Activated T-cell treated with anti-CD3 and anti-CD28 coated beads, Interleukin-2, amount 50 U/mL, for 24 hours (primary cell): Measurements from ENCODE around the gene TAS2R10.

ENCODE experiments used
- DNase-seq: peaks from one replicate; pipeline ENCODE4 v3.0.0-alpha.2; 2020
- H3K27ac Mint-ChIP-seq: 2 replicates; pipeline ENCODE4 v1.8.0; 2020; ENCODE audit warnings: mild to moderate bottlenecking, mixed read lengths
- H3K27me3 Mint-ChIP-seq: 2 replicates; pipeline ENCODE4 v1.8.0; 2020; ENCODE audit warnings: mixed read lengths
- H3K36me3 Mint-ChIP-seq: 2 replicates; pipeline ENCODE4 v1.8.0; 2020; ENCODE audit warnings: low read depth, mixed read lengths
- H3K4me1 Mint-ChIP-seq: 2 replicates; pipeline ENCODE4 v1.8.0; 2020; ENCODE audit warnings: low read depth, mixed read lengths
- H3K4me3 Mint-ChIP-seq: 2 replicates; pipeline ENCODE4 v1.8.0; 2020; ENCODE audit warnings: mild to moderate bottlenecking, moderate library complexity, mixed read lengths
- H3K9me3 Mint-ChIP-seq: 2 replicates; pipeline ENCODE4 v1.8.0; 2020; ENCODE audit warnings: mixed read lengths

Gene TAS2R10, protein sequence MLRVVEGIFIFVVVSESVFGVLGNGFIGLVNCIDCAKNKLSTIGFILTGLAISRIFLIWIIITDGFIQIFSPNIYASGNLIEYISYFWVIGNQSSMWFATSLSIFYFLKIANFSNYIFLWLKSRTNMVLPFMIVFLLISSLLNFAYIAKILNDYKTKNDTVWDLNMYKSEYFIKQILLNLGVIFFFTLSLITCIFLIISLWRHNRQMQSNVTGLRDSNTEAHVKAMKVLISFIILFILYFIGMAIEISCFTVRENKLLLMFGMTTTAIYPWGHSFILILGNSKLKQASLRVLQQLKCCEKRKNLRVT

DNA sequence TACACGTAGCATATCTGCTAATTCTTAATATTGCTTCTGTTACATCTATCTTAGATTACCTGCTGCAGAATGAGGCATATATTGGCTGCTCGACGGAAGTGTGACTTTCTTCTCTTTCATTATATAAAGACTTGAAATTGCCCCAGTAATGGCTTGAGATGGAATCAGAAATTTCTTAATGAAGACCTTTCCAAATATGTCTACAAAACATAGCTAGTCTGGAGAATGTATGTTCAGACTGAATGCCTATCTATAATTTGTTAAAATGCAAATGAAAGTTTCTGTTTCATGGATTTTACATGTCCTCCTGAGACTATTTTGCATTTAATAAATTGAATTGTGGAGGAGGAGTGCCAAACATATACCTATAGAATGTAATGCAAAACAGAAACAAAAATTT, at the start of gene TAS2R10:
TAS2R10 (minus strand) TSS at position 101 of the 400 bp plus-strand sequence; CDS start at position 12, 89 bp downstream.
- DNase-seq = no peak
- H3K4me3 Mint-ChIP-seq = no peak within 1 kb of the TSS
- H3K36me3 Mint-ChIP-seq = no peaks in the 10 kb centered on the region
- H3K4me1 Mint-ChIP-seq = no peaks in the 10 kb centered on the region
- no peak within 1 kb of the TSS for H3K27ac Mint-ChIP-seq
- H3K9me3 Mint-ChIP-seq = no peaks in the 10 kb centered on the region
- no peaks in the 10 kb centered on the region for H3K27me3 Mint-ChIP-seq

DNA sequence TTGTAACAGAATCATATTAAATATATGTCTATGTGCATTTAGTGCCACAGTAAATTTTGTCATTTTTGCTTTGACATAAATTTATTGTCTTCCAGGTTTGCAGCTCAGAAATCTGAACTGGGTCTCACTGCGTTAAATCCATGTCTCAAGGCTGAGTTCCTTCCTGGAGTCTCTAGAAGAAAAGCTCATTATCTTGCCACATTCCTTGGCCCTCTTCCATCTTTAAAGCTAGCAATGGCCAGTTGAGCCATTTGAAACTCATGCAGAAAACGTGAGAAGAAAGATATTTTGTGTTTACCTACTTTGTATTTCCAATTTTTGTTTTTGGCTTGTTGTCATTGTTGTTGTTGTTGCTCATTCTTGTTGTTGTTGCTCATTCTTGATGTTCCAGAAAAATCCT, 47.2 kb upstream of the TAS2R10 start:
- H3K36me3 Mint-ChIP-seq = peaks cover 32% of the 10 kb centered on the region
- no peaks in the 10 kb centered on the region for H3K4me1 Mint-ChIP-seq
- no peak overlapping the region for H3K4me3 Mint-ChIP-seq
- H3K27me3 Mint-ChIP-seq = no peaks in the 10 kb centered on the region
- no peak for DNase-seq
- no peak overlapping the region for H3K27ac Mint-ChIP-seq
- H3K9me3 Mint-ChIP-seq = peaks cover 19% of the 10 kb centered on the region

DNA sequence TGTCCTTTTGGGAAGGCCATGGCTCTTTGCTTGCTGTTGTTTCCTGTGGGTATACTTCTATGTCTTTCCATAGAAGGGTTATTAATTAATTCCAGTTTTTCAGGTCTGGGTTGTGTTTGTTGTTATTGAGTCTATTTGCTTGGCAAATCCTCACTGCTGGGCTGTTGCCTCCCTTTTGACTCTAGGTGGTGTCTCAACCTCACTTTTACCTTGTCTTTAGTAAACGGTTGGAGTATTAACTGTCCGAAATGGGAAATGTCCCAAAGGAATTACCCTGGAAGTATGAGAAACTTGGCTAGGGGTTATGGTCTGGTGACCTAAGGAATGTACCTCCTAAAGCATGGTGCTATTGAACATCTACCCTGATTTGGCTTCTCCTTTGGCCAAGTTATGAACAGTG, 41.2 kb upstream of the TAS2R10 start:
- DNase-seq = no peak
- no peaks in the 10 kb centered on the region for H3K4me1 Mint-ChIP-seq
- H3K27me3 Mint-ChIP-seq = no peaks in the 10 kb centered on the region
- H3K9me3 Mint-ChIP-seq = peaks cover 24% of the 10 kb centered on the region
- H3K4me3 Mint-ChIP-seq = no peak overlapping the region
- H3K36me3 Mint-ChIP-seq = peaks cover 50% of the 10 kb centered on the region
- H3K27ac Mint-ChIP-seq = no peak overlapping the region

GRCh38 chr12:10863512-10864218, 37.5 kb upstream of the TAS2R10 start:
- Mint-ChIP-seq H3K27me3 (no peaks in the 10 kb centered on the region), H3K4me3 (no peak overlapping the region), H3K9me3 (peaks cover 50% of the 10 kb centered on the region), H3K27ac (no peak overlapping the region), H3K4me1 (no peaks in the 10 kb centered on the region), H3K36me3 (peaks cover 77% of the 10 kb centered on the region)
- no peak for DNase-seq

DNA sequence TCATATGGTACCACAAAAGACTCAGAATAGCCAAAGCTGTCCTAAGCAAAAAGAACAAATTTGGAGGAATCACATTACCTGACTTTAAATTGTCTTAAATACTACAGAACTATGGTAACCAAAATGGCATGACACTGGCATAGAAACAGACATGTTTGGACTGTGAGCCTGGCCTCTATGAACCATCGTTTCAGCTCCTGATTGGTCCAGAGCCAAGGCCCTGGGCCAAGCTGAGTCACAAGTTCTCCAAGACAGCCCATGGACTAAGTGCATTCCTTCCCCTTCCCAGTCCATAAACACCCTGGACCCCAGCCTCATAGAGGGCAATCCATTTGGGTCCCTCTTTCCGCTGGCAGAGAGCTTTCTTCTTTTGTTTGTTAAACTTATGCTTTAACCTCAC, 35.2 kb upstream of the TAS2R10 start:
- peaks cover 72% of the 10 kb centered on the region for H3K9me3 Mint-ChIP-seq

GRCh38 chr12:10855807-10856206, 29.6 kb upstream of the TAS2R10 start:
- Mint-ChIP-seq H3K27ac (no peak overlapping the region), H3K4me1 (peaks cover 33% of the 10 kb centered on the region), H3K27me3 (no peaks in the 10 kb centered on the region), H3K9me3 (peaks cover 46% of the 10 kb centered on the region), H3K4me3 (no peak overlapping the region), H3K36me3 (peaks cover 62% of the 10 kb centered on the region)
- DNase-seq = no peak

More for the DNA sequence above, 35.2 kb upstream of the TAS2R10 start:
- Mint-ChIP-seq H3K36me3 (peaks cover 83% of the 10 kb centered on the region), H3K4me3 (no peak overlapping the region), H3K27me3 (no peaks in the 10 kb centered on the region), H3K4me1 (no peaks in the 10 kb centered on the region), H3K27ac (no peak overlapping the region)
- DNase-seq = no peak

- no peak overlapping the region for H3K4me3 Mint-ChIP-seq
- peaks cover 46% of the 10 kb centered on the region for H3K36me3 Mint-ChIP-seq
- H3K4me1 Mint-ChIP-seq = peaks cover 48% of the 10 kb centered on the region
- H3K27me3 Mint-ChIP-seq = no peaks in the 10 kb centered on the region
- H3K27ac Mint-ChIP-seq = no peak overlapping the region
- DNase-seq = no peak
- peaks cover 30% of the 10 kb centered on the region for H3K9me3 Mint-ChIP-seq
Observed at GRCh38 chr12:10853776-10854175, 27.6 kb upstream of the TAS2R10 start.

- H3K27ac Mint-ChIP-seq = no peak overlapping the region
- H3K4me1 Mint-ChIP-seq = peaks cover 48% of the 10 kb centered on the region
- H3K27me3 Mint-ChIP-seq = no peaks in the 10 kb centered on the region
- H3K4me3 Mint-ChIP-seq = no peak overlapping the region
- peaks cover 6% of the 10 kb centered on the region for H3K9me3 Mint-ChIP-seq
- H3K36me3 Mint-ChIP-seq = peaks cover 43% of the 10 kb centered on the region
- DNase-seq = no peak
Observed at GRCh38 chr12:10851243-10851858, 25.2 kb upstream of the TAS2R10 start.

DNA sequence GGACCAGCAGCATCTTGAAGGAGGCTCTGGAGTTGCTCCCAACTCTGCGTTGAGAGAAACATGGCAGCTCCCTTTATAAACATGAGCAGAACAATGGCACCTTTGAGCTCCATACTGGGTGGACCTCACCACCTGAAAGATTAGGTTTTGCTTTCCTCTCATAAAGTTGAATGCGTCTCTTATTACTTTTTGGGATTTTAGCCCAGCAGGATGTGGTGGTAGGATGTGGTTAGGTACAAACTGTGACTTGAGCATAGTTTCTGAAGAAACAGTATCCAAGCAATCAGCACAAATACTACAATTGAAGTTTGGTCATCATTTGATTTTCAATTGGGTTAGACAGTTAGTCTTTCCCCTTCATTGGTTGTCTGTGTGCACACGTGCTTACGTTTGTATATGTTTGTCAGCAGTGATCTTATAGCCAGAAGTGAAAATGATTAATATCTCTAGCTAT, 23.3 kb upstream of the TAS2R10 start, which contains the start of gene PRR4:
PRR4 (minus strand) TSS at position 51 of the 454 bp plus-strand sequence; CDS start at position 13, 38 bp downstream.
- Mint-ChIP-seq H3K36me3 (peaks cover 42% of the 10 kb centered on the region), H3K27me3 (no peaks in the 10 kb centered on the region), H3K4me1 (peaks cover 43% of the 10 kb centered on the region), H3K4me3 (no peak within 1 kb of the TSS), H3K9me3 (no peaks in the 10 kb centered on the region), H3K27ac (no peak within 1 kb of the TSS)
- no peak for DNase-seq

DNA sequence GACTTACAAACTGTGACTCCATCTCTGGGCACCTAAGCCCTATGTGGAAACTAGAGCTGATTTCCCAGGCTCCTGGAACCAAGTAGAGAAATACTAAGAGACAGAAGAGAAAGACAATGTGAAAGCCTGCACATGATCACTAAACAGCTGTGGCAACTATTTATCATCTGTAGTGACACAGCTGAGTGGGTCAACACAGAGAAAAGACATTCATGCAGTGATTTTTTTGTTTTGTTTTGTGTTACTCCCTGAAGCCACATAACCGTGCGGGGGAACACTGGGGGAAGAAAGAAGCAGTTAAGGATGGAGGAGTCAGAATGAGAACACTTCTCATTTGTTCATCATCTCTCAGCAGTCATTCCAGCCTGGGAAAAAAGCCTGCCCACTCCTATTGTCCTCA, 21.6 kb upstream of the TAS2R10 start:
- H3K4me1 Mint-ChIP-seq = peaks cover 34% of the 10 kb centered on the region
- peaks cover 48% of the 10 kb centered on the region for H3K36me3 Mint-ChIP-seq
- H3K9me3 Mint-ChIP-seq = no peaks in the 10 kb centered on the region
- H3K27me3 Mint-ChIP-seq = no peaks in the 10 kb centered on the region
- no peak overlapping the region for H3K4me3 Mint-ChIP-seq
- no peak for DNase-seq
- no peak overlapping the region for H3K27ac Mint-ChIP-seq

DNA sequence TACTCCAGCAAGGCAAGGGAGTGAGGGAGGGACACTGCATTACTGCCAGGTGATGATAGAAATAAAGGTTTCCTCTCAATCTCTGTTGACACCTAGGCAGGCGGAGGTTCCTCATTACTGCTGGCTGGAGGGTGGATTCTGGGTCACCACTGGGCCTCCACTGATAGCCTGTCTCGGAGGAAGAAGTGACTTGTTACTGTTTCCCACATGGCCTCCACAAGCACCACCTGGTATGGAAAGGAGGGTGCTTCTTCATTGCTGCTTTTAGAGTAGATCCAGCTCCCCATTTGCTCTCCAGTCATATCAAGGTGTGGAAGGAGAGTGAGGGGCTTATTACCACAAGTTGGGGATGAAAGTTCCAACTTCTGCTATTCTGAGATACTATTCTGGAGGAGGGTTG, 16.7 kb upstream of the TAS2R10 start:
- no peaks in the 10 kb centered on the region for H3K27me3 Mint-ChIP-seq
- no peak for DNase-seq
- H3K4me3 Mint-ChIP-seq = no peak overlapping the region
- H3K4me1 Mint-ChIP-seq = no peaks in the 10 kb centered on the region
- peaks cover 51% of the 10 kb centered on the region for H3K36me3 Mint-ChIP-seq
- peaks cover 5% of the 10 kb centered on the region for H3K9me3 Mint-ChIP-seq
- no peak overlapping the region for H3K27ac Mint-ChIP-seq

- DNase-seq = no peak
- H3K36me3 Mint-ChIP-seq = peaks cover 22% of the 10 kb centered on the region
- no peak overlapping the region for H3K4me3 Mint-ChIP-seq
- H3K4me1 Mint-ChIP-seq = no peaks in the 10 kb centered on the region
- no peak overlapping the region for H3K27ac Mint-ChIP-seq
- H3K27me3 Mint-ChIP-seq = no peaks in the 10 kb centered on the region
- peaks cover 9% of the 10 kb centered on the region for H3K9me3 Mint-ChIP-seq
Observed at GRCh38 chr12:10838461-10838860, 12.3 kb upstream of the TAS2R10 start.

- no peaks in the 10 kb centered on the region for H3K36me3 Mint-ChIP-seq
- no peak overlapping the region for H3K4me3 Mint-ChIP-seq
- no peaks in the 10 kb centered on the region for H3K27me3 Mint-ChIP-seq
- no peak overlapping the region for H3K27ac Mint-ChIP-seq
- no peak for DNase-seq
- no peaks in the 10 kb centered on the region for H3K9me3 Mint-ChIP-seq
- no peaks in the 10 kb centered on the region for H3K4me1 Mint-ChIP-seq
Observed at GRCh38 chr12:10829994-10830393, 3.8 kb upstream of the TAS2R10 start.

GRCh38 chr12:10824957-10825356, 1.2 kb downstream of the TAS2R10 start:
- H3K27ac Mint-ChIP-seq = no peak overlapping the region
- DNase-seq = no peak
- no peak overlapping the region for H3K4me3 Mint-ChIP-seq
- no peaks in the 10 kb centered on the region for H3K4me1 Mint-ChIP-seq
- H3K36me3 Mint-ChIP-seq = no peaks in the 10 kb centered on the region
- H3K9me3 Mint-ChIP-seq = no peaks in the 10 kb centered on the region
- H3K27me3 Mint-ChIP-seq = no peaks in the 10 kb centered on the region
